Measurements from ENCODE around the gene MTHFR. TPM values are rescaled to one million over a fixed set of nuclear protein-coding genes. Genes with fewer than 3 reads are reported as not detected.

The MTHFR gene
- total and polyA plus RNA-seq, 4 donors: 5.5 to 29.0 (median 18.3) TPM

DNA sequence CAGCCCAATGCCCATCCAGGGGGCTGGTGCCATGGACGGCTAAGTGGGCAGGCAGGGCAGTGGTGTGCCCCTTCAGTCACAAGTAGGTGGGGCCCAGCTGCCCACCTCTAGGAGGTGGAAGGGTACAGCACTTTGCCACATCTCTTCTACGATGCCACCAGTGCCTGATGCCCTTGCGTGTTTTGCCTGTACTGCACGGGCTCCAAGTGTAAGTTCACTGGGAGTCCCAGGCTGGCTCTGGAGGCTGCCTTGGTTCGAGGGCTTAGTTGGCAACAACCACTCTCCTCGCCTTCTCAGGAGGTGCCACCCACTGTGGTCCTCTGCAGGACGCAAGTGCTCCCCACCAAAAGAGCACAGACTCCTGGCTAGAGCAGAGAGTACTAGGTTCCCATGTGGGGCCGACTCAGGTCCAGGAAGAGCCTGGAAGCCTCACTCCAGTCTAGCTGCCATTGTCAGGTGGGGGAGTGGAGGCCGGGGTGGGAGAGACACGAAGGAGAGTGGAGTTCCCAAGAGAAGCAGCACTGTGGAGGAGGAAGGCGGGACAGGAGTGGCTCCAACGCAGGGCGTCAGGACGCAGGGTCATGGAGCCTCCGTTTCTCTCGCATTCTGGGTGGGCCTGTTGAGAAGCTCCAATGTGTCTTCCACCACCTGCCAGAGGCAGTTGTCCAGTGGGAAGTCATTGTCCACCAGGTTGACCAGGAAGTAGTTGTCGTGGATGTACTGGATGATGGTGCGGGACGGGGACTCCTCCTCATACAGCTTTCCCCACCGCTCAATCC is 15.5 kb downstream of the MTHFR start:
- H3K36me3 ChIP-seq (ENCODE audit: control insufficient read depth in 4 of 4, insufficient read depth in 3 of 4, low read depth in 1 of 4, low read length in 3 of 4): peaks cover 12 to 30% (median 22%) of the 10 kb centered on the region in 4 donors
- no peak for DNase-seq (ENCODE audit: low spot score)
- H3K27ac ChIP-seq (ENCODE audit: low read depth in 1 of 2, low read length in 2 of 2): peak overlapping the region; percentile 62 to 65
- H3K27me3 ChIP-seq (ENCODE audit: control insufficient read depth in 4 of 4, insufficient read depth in 4 of 4, low read length in 3 of 4): no peaks in the 10 kb centered on the region
- peaks cover 0 to 24% (median 11%) of the 10 kb centered on the region in 4 donors for H3K4me1 ChIP-seq (ENCODE audit: control insufficient read depth in 4 of 4, insufficient read depth in 4 of 4, low read length in 3 of 4)
- H3K9ac ChIP-seq (ENCODE audit: low read depth in 1 of 2, low read length in 2 of 2): no peak overlapping the region
- 81% methylated on average over 20 of the region's 20 CpGs for WGBS
- TF ChIP-seq HNF4A (conservative IDR thresholded peaks at IDR 0.05) (no peak), RAD21 (IDR thresholded peaks at IDR 0.05) (no peak), SP1 (IDR thresholded peaks at IDR 0.05) (no peak), HNF4G (IDR thresholded peaks at IDR 0.05) (no peak), NR2F2 (IDR thresholded peaks at IDR 0.05) (no peak), MAX (IDR thresholded peaks at IDR 0.05) (no peak), RXRA (IDR thresholded peaks at IDR 0.05) (no peak), EGR1 (IDR thresholded peaks at IDR 0.05; ENCODE audit: low read depth in 2 of 2) (no peak), TAF1 (conservative IDR thresholded peaks at IDR 0.05) (no peak), FOXA1 (IDR thresholded peaks at IDR 0.05) (no peak)
- TF ChIP-seq, protein P1, sequence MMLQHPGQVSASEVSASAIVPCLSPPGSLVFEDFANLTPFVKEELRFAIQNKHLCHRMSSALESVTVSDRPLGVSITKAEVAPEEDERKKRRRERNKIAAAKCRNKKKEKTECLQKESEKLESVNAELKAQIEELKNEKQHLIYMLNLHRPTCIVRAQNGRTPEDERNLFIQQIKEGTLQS (IDR thresholded peaks at IDR 0.05): no peak
- TF ChIP-seq, protein P2, sequence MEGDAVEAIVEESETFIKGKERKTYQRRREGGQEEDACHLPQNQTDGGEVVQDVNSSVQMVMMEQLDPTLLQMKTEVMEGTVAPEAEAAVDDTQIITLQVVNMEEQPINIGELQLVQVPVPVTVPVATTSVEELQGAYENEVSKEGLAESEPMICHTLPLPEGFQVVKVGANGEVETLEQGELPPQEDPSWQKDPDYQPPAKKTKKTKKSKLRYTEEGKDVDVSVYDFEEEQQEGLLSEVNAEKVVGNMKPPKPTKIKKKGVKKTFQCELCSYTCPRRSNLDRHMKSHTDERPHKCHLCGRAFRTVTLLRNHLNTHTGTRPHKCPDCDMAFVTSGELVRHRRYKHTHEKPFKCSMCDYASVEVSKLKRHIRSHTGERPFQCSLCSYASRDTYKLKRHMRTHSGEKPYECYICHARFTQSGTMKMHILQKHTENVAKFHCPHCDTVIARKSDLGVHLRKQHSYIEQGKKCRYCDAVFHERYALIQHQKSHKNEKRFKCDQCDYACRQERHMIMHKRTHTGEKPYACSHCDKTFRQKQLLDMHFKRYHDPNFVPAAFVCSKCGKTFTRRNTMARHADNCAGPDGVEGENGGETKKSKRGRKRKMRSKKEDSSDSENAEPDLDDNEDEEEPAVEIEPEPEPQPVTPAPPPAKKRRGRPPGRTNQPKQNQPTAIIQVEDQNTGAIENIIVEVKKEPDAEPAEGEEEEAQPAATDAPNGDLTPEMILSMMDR (IDR thresholded peaks at IDR 0.05; ENCODE audit: low read depth, low read length, missing input control): no peak
- TF ChIP-seq, protein P3, sequence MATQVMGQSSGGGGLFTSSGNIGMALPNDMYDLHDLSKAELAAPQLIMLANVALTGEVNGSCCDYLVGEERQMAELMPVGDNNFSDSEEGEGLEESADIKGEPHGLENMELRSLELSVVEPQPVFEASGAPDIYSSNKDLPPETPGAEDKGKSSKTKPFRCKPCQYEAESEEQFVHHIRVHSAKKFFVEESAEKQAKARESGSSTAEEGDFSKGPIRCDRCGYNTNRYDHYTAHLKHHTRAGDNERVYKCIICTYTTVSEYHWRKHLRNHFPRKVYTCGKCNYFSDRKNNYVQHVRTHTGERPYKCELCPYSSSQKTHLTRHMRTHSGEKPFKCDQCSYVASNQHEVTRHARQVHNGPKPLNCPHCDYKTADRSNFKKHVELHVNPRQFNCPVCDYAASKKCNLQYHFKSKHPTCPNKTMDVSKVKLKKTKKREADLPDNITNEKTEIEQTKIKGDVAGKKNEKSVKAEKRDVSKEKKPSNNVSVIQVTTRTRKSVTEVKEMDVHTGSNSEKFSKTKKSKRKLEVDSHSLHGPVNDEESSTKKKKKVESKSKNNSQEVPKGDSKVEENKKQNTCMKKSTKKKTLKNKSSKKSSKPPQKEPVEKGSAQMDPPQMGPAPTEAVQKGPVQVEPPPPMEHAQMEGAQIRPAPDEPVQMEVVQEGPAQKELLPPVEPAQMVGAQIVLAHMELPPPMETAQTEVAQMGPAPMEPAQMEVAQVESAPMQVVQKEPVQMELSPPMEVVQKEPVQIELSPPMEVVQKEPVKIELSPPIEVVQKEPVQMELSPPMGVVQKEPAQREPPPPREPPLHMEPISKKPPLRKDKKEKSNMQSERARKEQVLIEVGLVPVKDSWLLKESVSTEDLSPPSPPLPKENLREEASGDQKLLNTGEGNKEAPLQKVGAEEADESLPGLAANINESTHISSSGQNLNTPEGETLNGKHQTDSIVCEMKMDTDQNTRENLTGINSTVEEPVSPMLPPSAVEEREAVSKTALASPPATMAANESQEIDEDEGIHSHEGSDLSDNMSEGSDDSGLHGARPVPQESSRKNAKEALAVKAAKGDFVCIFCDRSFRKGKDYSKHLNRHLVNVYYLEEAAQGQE (IDR thresholded peaks at IDR 0.05): no peak
- H3K9me3 ChIP-seq (ENCODE audit: control insufficient read depth in 4 of 4, low read length in 3 of 4): no peaks in the 10 kb centered on the region
- no peak overlapping the region for H3K4me3 ChIP-seq (ENCODE audit: low read depth in 1 of 3, low read length in 3 of 3)

- no peak overlapping the region for H3K4me3 ChIP-seq (ENCODE audit: low read depth in 1 of 3, low read length in 3 of 3)
- H3K27me3 ChIP-seq (ENCODE audit: control insufficient read depth in 4 of 4, insufficient read depth in 4 of 4, low read length in 3 of 4): no peaks in the 10 kb centered on the region
- no peaks in the 10 kb centered on the region for H3K9me3 ChIP-seq (ENCODE audit: control insufficient read depth in 4 of 4, low read length in 3 of 4)
- peak overlapping the region; percentile 62 to 65 for H3K27ac ChIP-seq (ENCODE audit: low read depth in 1 of 2, low read length in 2 of 2)
- no peak overlapping the region for H3K9ac ChIP-seq (ENCODE audit: low read depth in 1 of 2, low read length in 2 of 2)
- peaks cover 7 to 21% (median 16%) of the 10 kb centered on the region in 4 donors for H3K36me3 ChIP-seq (ENCODE audit: control insufficient read depth in 4 of 4, insufficient read depth in 3 of 4, low read depth in 1 of 4, low read length in 3 of 4)
- WGBS: 84% methylated on average over 13 of the region's 13 CpGs
- H3K4me1 ChIP-seq (ENCODE audit: control insufficient read depth in 4 of 4, insufficient read depth in 4 of 4, low read length in 3 of 4): peaks cover 0 to 31% (median 17%) of the 10 kb centered on the region in 4 donors
- DNase-seq (ENCODE audit: low spot score): no peak
- TF ChIP-seq YY1 (IDR thresholded peaks at IDR 0.05) (no peak), GABPA (IDR thresholded peaks at IDR 0.05 in 1 of 2, conservative IDR thresholded peaks at IDR 0.05 in 1 of 2) (no peak), FOXA2 (IDR thresholded peaks at IDR 0.05) (no peak)
- TF ChIP-seq, protein P2 (IDR thresholded peaks at IDR 0.05; ENCODE audit: low read depth, low read length, missing input control): no peak
- TF ChIP-seq, protein P3 (IDR thresholded peaks at IDR 0.05): no peak
These were observed 16.4 kb downstream of the MTHFR start for GRCh38 chr1:11789126-11790067.

Data from liver (tissue), 9 donors.